HFFc6 (cell line): ENCODE results near the gene DUSP9. TPM values are rescaled to one million over a fixed set of nuclear protein-coding genes. Genes with fewer than 3 reads are reported as not detected.
"Not testable (repeated sequence)": the region's sequence is repeated elsewhere in the genome, so short reads cannot be mapped to it uniquely, and the experiment has no call there.

Source experiments
- DNase-seq: peaks from one replicate; pipeline ENCODE4 v3.0.0-alpha.2; 2018
- H3K27ac Mint-ChIP-seq: 2 replicates; pipeline ENCODE4 v1.8.0; 2020; ENCODE audit warnings: mild to moderate bottlenecking, mixed read lengths
- H3K27me3 Mint-ChIP-seq: 2 replicates; pipeline ENCODE4 v1.8.0; 2021; ENCODE audit warnings: mild to moderate bottlenecking, moderate library complexity, mixed read lengths; ENCODE audit not compliant: insufficient read depth
- H3K36me3 Mint-ChIP-seq: 2 replicates; pipeline ENCODE4 v1.8.0; 2021; ENCODE audit warnings: low read depth, mixed read lengths
- H3K4me1 Mint-ChIP-seq: 2 replicates; pipeline ENCODE4 v1.8.0; 2020; ENCODE audit warnings: low read depth, mixed read lengths
- H3K4me3 Mint-ChIP-seq: 2 replicates; pipeline ENCODE4 v1.8.0; 2020; ENCODE audit warnings: mild to moderate bottlenecking, moderate library complexity, mixed read lengths
- H3K9me3 Mint-ChIP-seq: 2 replicates; pipeline ENCODE4 v1.8.0; 2020; ENCODE audit warnings: mild to moderate bottlenecking, mixed read lengths
- CTCF ChIP-seq: fragments of 200-600 bp; sonication (generic); IDR thresholded peaks from 2 replicates; pipeline ENCODE4 v1.5.0; 2021; ENCODE audit warnings: antibody characterized with exemption, mild to moderate bottlenecking
- total RNA-seq, 6 experiments: library from RNA; stranded (reverse); fragmentation: NEBNext Ultra II Directional; extraction: Animal tissue kit (Norgen Biotek cat#: 25700); gene quantifications; 2 replicates in 1 of 6; 3 replicates in 5 of 6; pipeline ENCODE4 v1.2.3, GENCODE V29; 2021

DUSP9 gene
- total RNA-seq, 6 experiments from 2014 or later, result not detected

- DNase-seq, result no peak
- H3K4me3 Mint-ChIP-seq, result no peak overlapping the region
- 0 out of 2 replicates have a peak, but pooled peaks cover 3% of the 10 kb centered on the region for H3K9me3 Mint-ChIP-seq
- H3K27ac Mint-ChIP-seq, result no peak overlapping the region
- H3K4me1 Mint-ChIP-seq, result no peaks in the 10 kb centered on the region
- no peaks in the 10 kb centered on the region for H3K36me3 Mint-ChIP-seq
- H3K27me3 Mint-ChIP-seq, result peaks cover 4% of the 10 kb centered on the region; the same call in 1 of the 2 replicates
- no peak for TF ChIP-seq CTCF
Observed at GRCh38 chrX:153688506-153688905, 41.5 kb downstream of the DUSP9 start.

- Mint-ChIP-seq H3K4me1 (no peaks in the 10 kb centered on the region), H3K36me3 (no peaks in the 10 kb centered on the region), H3K27ac (no peak overlapping the region), H3K27me3 (peaks cover 4% of the 10 kb centered on the region; the same call in 1 of the 2 replicates), H3K4me3 (no peak overlapping the region), H3K9me3 (no peaks in the 10 kb centered on the region)
- no peak for TF ChIP-seq CTCF
- DNase-seq, result peak; percentile 2
Observed at GRCh38 chrX:153688911-153689590, 42.0 kb downstream of the DUSP9 start.

GRCh38 chrX:153689654-153690465, 42.9 kb downstream of the DUSP9 start:
- Mint-ChIP-seq H3K4me3 (no peak overlapping the region), H3K27ac (no peak overlapping the region), H3K9me3 (no peaks in the 10 kb centered on the region), H3K36me3 (no peaks in the 10 kb centered on the region), H3K4me1 (no peaks in the 10 kb centered on the region), H3K27me3 (peaks cover 4% of the 10 kb centered on the region; the same call in 1 of the 2 replicates)
- peak; percentile 12; the same call in 1 of the 2 replicates for TF ChIP-seq CTCF
- no peak for DNase-seq

DNA sequence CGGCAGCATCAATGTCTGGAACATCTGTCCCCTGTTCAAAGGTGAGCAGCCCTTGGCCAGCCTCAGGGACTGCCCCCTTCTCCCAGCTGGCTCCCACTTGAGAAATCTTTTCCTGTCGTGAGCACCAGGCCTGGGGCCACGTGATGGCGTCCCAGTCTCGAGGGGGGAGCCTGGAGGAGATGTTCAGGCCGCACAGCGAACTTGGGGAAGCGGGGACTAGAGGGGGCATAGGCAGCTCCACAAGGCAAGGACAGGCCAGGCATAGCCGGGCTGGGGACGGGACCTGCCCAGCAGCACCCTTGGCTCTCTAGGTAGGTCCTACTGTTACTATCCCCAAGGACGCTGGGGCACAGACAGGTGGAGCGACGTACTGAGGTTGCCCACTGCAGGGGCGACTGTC, 43.5 kb downstream of the DUSP9 start:
- no peaks in the 10 kb centered on the region for H3K4me1 Mint-ChIP-seq
- no peak overlapping the region for H3K27ac Mint-ChIP-seq
- H3K36me3 Mint-ChIP-seq, result no peaks in the 10 kb centered on the region
- no peak for TF ChIP-seq CTCF
- H3K9me3 Mint-ChIP-seq, result no peaks in the 10 kb centered on the region
- H3K4me3 Mint-ChIP-seq, result no peak overlapping the region
- H3K27me3 Mint-ChIP-seq, result peaks cover 4% of the 10 kb centered on the region; the same call in 1 of the 2 replicates
- no peak for DNase-seq

- not testable (repeated sequence) for H3K4me3 Mint-ChIP-seq, H3K36me3 Mint-ChIP-seq, DNase-seq, H3K9me3 Mint-ChIP-seq, H3K27ac Mint-ChIP-seq, H3K4me1 Mint-ChIP-seq, H3K27me3 Mint-ChIP-seq
Observed at GRCh38 chrX:153691032-153691827, 44.2 kb downstream of the DUSP9 start.
